Loucy (cell line): ENCODE measurements around the gene JRKL.

Experiments
- H2AFZ ChIP-seq: fragments of 200-600 bp; sonication (generic); 2 replicates; pipeline ENCODE4 v1.6.0; 2016; ENCODE audit warnings: antibody characterized with exemption, mild to moderate bottlenecking, low read length, moderate library complexity
- H3F3A ChIP-seq: fragments of 200-600 bp; 2 replicates; pipeline ENCODE4 v1.6.0; 2016; ENCODE audit warnings: antibody characterized with exemption, low read depth, mild to moderate bottlenecking
- H3K27me3 ChIP-seq: fragments of 200-600 bp; sonication (generic); 2 replicates; pipeline ENCODE4 v1.6.1; 2014; ENCODE audit warnings: low read length, mild to moderate bottlenecking; ENCODE audit not compliant: insufficient read depth, poor library complexity, severe bottlenecking
- H3K36me3 ChIP-seq: fragments of 200-600 bp; sonication (generic); 2 replicates; pipeline ENCODE4 v1.6.1; 2016; ENCODE audit warnings: low read length; ENCODE audit not compliant: insufficient read depth
- H3K4me1 ChIP-seq: fragments of 200-600 bp; sonication (generic); 2 replicates; pipeline ENCODE4 v1.5.1; 2014; ENCODE audit warnings: low read length, mild to moderate bottlenecking; ENCODE audit not compliant: insufficient read depth, poor library complexity, severe bottlenecking
- H3K4me2 ChIP-seq: fragments of 200-600 bp; sonication (generic); 2 replicates; pipeline ENCODE4 v1.6.0; 2014; ENCODE audit warnings: antibody characterized with exemption, low read length, low read depth, mild to moderate bottlenecking; ENCODE audit not compliant: poor library complexity, severe bottlenecking
- H3K4me3 ChIP-seq: fragments of 200-600 bp; sonication (generic); 2 replicates; pipeline ENCODE4 v1.5.1; 2014; ENCODE audit warnings: low read length, mild to moderate bottlenecking, mixed read lengths; ENCODE audit not compliant: poor library complexity, severe bottlenecking
- H3K79me2 ChIP-seq: fragments of 200-600 bp; sonication (generic); 2 replicates; pipeline ENCODE4 v1.6.1; 2014; ENCODE audit warnings: low read length; ENCODE audit not compliant: insufficient read depth
- H3K9ac ChIP-seq: fragments of 200-600 bp; sonication (generic); 2 replicates; pipeline ENCODE4 v1.6.0; 2014; ENCODE audit warnings: mild to moderate bottlenecking, low read depth, low read length, moderate library complexity; ENCODE audit not compliant: poor library complexity, severe bottlenecking
- H3K9me2 ChIP-seq: fragments of 200-600 bp; sonication (generic); replicated peaks from 2 replicates; pipeline ENCODE4 v1.6.1; 2016; ENCODE audit warnings: low read depth, low read length, mixed read lengths
- H3K9me3 ChIP-seq: fragments of 200-600 bp; sonication (generic); 2 replicates; pipeline ENCODE4 v1.6.1; 2014; ENCODE audit warnings: mild to moderate bottlenecking, antibody characterized with exemption, low read length, low read depth; ENCODE audit not compliant: insufficient read depth
- H4K20me1 ChIP-seq: fragments of 200-600 bp; sonication (generic); 2 replicates; pipeline ENCODE4 v1.6.0; 2014; ENCODE audit warnings: antibody characterized with exemption, low read length, mild to moderate bottlenecking; ENCODE audit not compliant: insufficient read depth, poor library complexity, severe bottlenecking
- EZH2phosphoT487 ChIP-seq: fragments of 200-600 bp; IDR thresholded peaks from 2 replicates; pipeline ENCODE4 v1.6.1; 2018; ENCODE audit warnings: antibody characterized with exemption, mild to moderate bottlenecking, moderate library complexity, borderline replicate concordance
- TF ChIP-seq, protein P1 (sequence below): fragments of 200-600 bp; sonication (generic); conservative IDR thresholded peaks from 2 replicates; pipeline ENCODE4 v1.5.1; 2014; ENCODE audit warnings: mild to moderate bottlenecking, antibody characterized with exemption, low read length

The JRKL gene

DNA sequence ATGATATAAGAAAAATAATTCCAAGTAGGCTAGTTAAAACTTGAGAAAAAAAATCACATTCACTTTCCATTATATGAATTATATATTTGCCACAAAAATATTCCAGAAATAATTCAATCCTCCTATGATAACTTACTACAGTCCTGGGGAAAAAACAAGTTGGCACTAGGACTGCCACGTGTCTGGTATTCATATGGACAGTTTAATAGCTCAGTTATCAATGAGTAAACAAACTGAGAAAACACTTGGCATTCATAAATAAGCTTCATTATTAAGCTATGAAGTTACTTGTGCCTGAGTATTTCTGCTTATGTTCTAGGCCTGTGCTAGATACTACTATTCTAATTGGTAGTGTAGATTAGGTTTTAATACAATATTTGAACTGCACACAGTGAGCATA, 24.3 kb upstream of the JRKL start:
- Histone ChIP-seq H3K9ac (no peak overlapping the region), H3K9me2 (no peaks in the 10 kb centered on the region), H3K4me2 (no peak overlapping the region), H2AFZ (no peak overlapping the region), H3K79me2 (no peaks in the 10 kb centered on the region), H3F3A (no peaks in the 10 kb centered on the region), H3K4me3 (no peak overlapping the region), H3K4me1 (no peaks in the 10 kb centered on the region), H3K9me3 (peaks cover 3% of the 10 kb centered on the region; the same call in 1 of the 2 replicates), H3K36me3 (peaks cover 42% of the 10 kb centered on the region; the same call in 1 of the 2 replicates), H4K20me1 (no peaks in the 10 kb centered on the region), H3K27me3 (no peaks in the 10 kb centered on the region)
- TF ChIP-seq, protein P1, sequence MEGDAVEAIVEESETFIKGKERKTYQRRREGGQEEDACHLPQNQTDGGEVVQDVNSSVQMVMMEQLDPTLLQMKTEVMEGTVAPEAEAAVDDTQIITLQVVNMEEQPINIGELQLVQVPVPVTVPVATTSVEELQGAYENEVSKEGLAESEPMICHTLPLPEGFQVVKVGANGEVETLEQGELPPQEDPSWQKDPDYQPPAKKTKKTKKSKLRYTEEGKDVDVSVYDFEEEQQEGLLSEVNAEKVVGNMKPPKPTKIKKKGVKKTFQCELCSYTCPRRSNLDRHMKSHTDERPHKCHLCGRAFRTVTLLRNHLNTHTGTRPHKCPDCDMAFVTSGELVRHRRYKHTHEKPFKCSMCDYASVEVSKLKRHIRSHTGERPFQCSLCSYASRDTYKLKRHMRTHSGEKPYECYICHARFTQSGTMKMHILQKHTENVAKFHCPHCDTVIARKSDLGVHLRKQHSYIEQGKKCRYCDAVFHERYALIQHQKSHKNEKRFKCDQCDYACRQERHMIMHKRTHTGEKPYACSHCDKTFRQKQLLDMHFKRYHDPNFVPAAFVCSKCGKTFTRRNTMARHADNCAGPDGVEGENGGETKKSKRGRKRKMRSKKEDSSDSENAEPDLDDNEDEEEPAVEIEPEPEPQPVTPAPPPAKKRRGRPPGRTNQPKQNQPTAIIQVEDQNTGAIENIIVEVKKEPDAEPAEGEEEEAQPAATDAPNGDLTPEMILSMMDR = no peak
- TF ChIP-seq EZH2phosphoT487 = no peak

DNA sequence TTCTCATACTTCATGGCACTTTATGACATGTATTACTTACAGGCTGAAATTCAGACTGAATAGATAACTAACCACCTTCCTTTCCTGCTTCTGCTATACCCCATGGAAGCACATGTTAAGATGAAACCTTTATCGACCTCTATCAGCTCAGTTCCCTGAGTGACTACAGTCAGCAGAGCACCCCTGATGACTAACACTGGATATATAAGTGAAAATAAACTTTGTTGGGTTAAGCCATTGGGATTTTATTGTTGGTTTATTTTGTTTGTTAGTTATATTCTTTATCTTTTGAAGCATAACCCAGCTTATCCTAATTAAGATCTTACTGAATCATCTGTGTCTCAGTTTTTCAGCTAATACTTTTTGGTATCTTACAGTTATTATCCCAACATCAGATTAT, 23.8 kb upstream of the JRKL start:
- Histone ChIP-seq H3F3A (no peaks in the 10 kb centered on the region), H3K9me2 (no peaks in the 10 kb centered on the region), H4K20me1 (no peaks in the 10 kb centered on the region), H3K36me3 (peaks cover 39% of the 10 kb centered on the region; the same call in 1 of the 2 replicates), H3K27me3 (no peaks in the 10 kb centered on the region), H3K79me2 (no peaks in the 10 kb centered on the region), H3K4me2 (no peak overlapping the region), H3K9ac (no peak overlapping the region), H3K4me1 (no peaks in the 10 kb centered on the region), H2AFZ (no peak overlapping the region), H3K9me3 (peaks cover 3% of the 10 kb centered on the region; the same call in 1 of the 2 replicates), H3K4me3 (no peak overlapping the region)
- TF ChIP-seq, protein P1 = no peak
- no peak for TF ChIP-seq EZH2phosphoT487

DNA sequence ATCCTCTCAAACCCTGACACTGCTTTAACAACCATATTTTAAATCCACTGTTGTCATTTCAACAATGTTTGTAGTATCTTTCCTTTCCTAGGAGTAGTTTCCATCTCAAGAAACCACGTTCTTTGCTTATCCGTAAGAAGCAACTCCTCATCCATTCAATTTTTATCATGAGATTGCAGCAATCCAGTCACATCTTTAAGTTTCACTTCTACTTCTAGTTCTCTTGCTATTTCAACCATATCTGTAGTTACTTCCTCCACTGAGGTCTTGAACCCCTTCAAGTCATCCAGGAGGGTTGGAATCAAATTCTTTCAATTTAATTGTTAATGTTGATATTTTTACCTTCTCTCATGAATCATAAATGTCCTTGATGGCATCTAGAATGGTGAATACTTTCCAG, 22.5 kb upstream of the JRKL start:
- H3K4me1 ChIP-seq = no peaks in the 10 kb centered on the region
- peaks cover 36% of the 10 kb centered on the region; the same call in 1 of the 2 replicates for H3K36me3 ChIP-seq
- no peaks in the 10 kb centered on the region for H3K9me2 ChIP-seq
- no peak overlapping the region for H3K4me3 ChIP-seq
- H3K27me3 ChIP-seq = no peaks in the 10 kb centered on the region
- H3K9me3 ChIP-seq = peaks cover 3% of the 10 kb centered on the region; the same call in 1 of the 2 replicates
- H3K79me2 ChIP-seq = no peaks in the 10 kb centered on the region
- H4K20me1 ChIP-seq = no peaks in the 10 kb centered on the region
- no peak for TF ChIP-seq EZH2phosphoT487
- TF ChIP-seq, protein P1 = no peak
- H3K4me2 ChIP-seq = no peak overlapping the region
- H3K9ac ChIP-seq = no peak overlapping the region
- no peak overlapping the region for H2AFZ ChIP-seq
- H3F3A ChIP-seq = no peaks in the 10 kb centered on the region
